ENCODE measurements around the gene CCDC106. TPM values are rescaled to one million over a fixed set of nuclear protein-coding genes. Genes with fewer than 3 reads are reported as not detected.

The CCDC106 gene
- total RNA-seq, 1 donor from 2014 or later: 20.8 TPM

GRCh38 chr19:55677572-55678028, 29.6 kb downstream of the CCDC106 start:
- H3K27me3 Mint-ChIP-seq (ENCODE audit: low read depth): no peaks in the 10 kb centered on the region
- peaks cover 30% of the 10 kb centered on the region for H3K4me1 Mint-ChIP-seq
- peak overlapping the region; percentile 22 for H3K4me3 Mint-ChIP-seq
- TF ChIP-seq, protein P1, sequence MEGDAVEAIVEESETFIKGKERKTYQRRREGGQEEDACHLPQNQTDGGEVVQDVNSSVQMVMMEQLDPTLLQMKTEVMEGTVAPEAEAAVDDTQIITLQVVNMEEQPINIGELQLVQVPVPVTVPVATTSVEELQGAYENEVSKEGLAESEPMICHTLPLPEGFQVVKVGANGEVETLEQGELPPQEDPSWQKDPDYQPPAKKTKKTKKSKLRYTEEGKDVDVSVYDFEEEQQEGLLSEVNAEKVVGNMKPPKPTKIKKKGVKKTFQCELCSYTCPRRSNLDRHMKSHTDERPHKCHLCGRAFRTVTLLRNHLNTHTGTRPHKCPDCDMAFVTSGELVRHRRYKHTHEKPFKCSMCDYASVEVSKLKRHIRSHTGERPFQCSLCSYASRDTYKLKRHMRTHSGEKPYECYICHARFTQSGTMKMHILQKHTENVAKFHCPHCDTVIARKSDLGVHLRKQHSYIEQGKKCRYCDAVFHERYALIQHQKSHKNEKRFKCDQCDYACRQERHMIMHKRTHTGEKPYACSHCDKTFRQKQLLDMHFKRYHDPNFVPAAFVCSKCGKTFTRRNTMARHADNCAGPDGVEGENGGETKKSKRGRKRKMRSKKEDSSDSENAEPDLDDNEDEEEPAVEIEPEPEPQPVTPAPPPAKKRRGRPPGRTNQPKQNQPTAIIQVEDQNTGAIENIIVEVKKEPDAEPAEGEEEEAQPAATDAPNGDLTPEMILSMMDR (IDR thresholded peaks at IDR 0.05; ENCODE audit: unreplicated experiment): no peak
- no peak for DNase-seq (ENCODE audit: low spot score in 2 of 2, unreplicated experiment in 2 of 2)
- peaks cover 15% of the 10 kb centered on the region for H3K36me3 Mint-ChIP-seq
- no peaks in the 10 kb centered on the region for H3K9me3 Mint-ChIP-seq
- H3K27ac Mint-ChIP-seq: no peak overlapping the region

DNA sequence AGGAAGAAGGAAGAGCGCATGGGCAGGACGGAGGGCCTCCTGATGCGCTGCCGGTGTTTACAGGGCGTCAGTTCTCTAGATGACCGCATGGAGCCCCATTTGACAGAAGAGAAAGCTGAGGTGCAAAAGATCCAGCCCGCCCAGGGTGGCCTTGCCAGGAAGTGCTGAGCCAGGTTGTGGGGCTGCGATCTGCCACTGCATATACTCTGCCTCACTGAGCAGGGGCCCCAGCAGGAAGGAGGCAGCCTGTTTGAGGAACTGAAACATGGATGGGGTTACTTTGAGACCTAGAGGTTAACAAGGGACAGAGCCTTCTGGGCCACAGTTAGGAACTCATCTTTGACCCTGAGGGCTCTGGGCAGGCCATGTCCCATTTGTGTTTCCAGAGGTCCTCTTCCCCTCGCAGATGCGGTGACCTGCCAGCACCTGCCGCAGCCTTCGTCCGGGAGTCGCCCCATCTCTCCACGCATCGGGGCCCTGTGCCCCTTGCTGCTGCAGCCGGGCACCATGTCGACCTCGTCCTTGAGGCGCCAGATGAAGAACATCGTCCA, 30.2 kb downstream of the CCDC106 start:
- Mint-ChIP-seq H3K36me3 (peaks cover 15% of the 10 kb centered on the region), H3K27ac (no peak overlapping the region), H3K9me3 (no peaks in the 10 kb centered on the region), H3K4me1 (peaks cover 30% of the 10 kb centered on the region), H3K27me3 (ENCODE audit: low read depth) (no peaks in the 10 kb centered on the region), H3K4me3 (no peak overlapping the region)
- DNase-seq (ENCODE audit: low spot score in 2 of 2, unreplicated experiment in 2 of 2): no peak
- TF ChIP-seq, protein P1 (IDR thresholded peaks at IDR 0.05; ENCODE audit: unreplicated experiment): no peak

- H3K4me1 Mint-ChIP-seq: peaks cover 22% of the 10 kb centered on the region
- no peak for DNase-seq (ENCODE audit: low spot score in 2 of 2, unreplicated experiment in 2 of 2)
- peaks cover 19% of the 10 kb centered on the region for H3K36me3 Mint-ChIP-seq
- TF ChIP-seq, protein P1 (IDR thresholded peaks at IDR 0.05; ENCODE audit: unreplicated experiment): no peak
- H3K4me3 Mint-ChIP-seq: no peak overlapping the region
- H3K27me3 Mint-ChIP-seq (ENCODE audit: low read depth): no peaks in the 10 kb centered on the region
- no peak overlapping the region for H3K27ac Mint-ChIP-seq
- no peaks in the 10 kb centered on the region for H3K9me3 Mint-ChIP-seq
These were observed 31.6 kb downstream of the CCDC106 start for GRCh38 chr19:55679343-55680257.

- H3K27ac Mint-ChIP-seq: no peak overlapping the region
- H3K27me3 Mint-ChIP-seq (ENCODE audit: low read depth): no peaks in the 10 kb centered on the region
- H3K4me1 Mint-ChIP-seq: peaks cover 20% of the 10 kb centered on the region
- TF ChIP-seq, protein P1 (IDR thresholded peaks at IDR 0.05; ENCODE audit: unreplicated experiment): no peak
- peaks cover 19% of the 10 kb centered on the region for H3K36me3 Mint-ChIP-seq
- no peaks in the 10 kb centered on the region for H3K9me3 Mint-ChIP-seq
- no peak overlapping the region for H3K4me3 Mint-ChIP-seq
- DNase-seq (ENCODE audit: low spot score in 2 of 2, unreplicated experiment in 2 of 2): no peak
These were observed 32.5 kb downstream of the CCDC106 start for GRCh38 chr19:55680339-55681130.

- DNase-seq (ENCODE audit: low spot score in 2 of 2, unreplicated experiment in 2 of 2): no peak
- Mint-ChIP-seq H3K36me3 (peaks cover 19% of the 10 kb centered on the region), H3K9me3 (no peaks in the 10 kb centered on the region), H3K27me3 (ENCODE audit: low read depth) (no peaks in the 10 kb centered on the region), H3K27ac (no peak overlapping the region), H3K4me1 (peaks cover 13% of the 10 kb centered on the region), H3K4me3 (no peak overlapping the region)
- TF ChIP-seq, protein P1 (IDR thresholded peaks at IDR 0.05; ENCODE audit: unreplicated experiment): no peak
These were observed 33.4 kb downstream of the CCDC106 start for GRCh38 chr19:55681131-55682092.
